ENCODE results near the gene SAMD4B.

GRCh38 chr19:39372941-39373340 is 30.7 kb downstream of the SAMD4B start:
- TF ChIP-seq POLR2AphosphoS5 (IDR thresholded peaks at IDR 0.05; ENCODE audit: low read depth, low read length): no peak
- TF ChIP-seq TAF1 (IDR thresholded peaks at IDR 0.05; ENCODE audit: borderline replicate concordance, low read depth, low read length): no peak

All from GM12892 (cell line).